Activated naive CD4-positive, alpha-beta T cell treated with anti-CD3 and anti-CD28 coated beads for 36 hours (primary cell): ENCODE results near the gene STX16. TPM values are rescaled to one million over a fixed set of nuclear protein-coding genes. Genes with fewer than 3 reads are reported as not detected.

Source experiments
- CTCF ChIA-PET: fragments of 350-600 bp; sonication (Branson Sonifier 250); formaldehyde crosslinking; loops from one replicate; lab custom pipeline; 2021; ENCODE audit warnings: antibody characterized with exemption; lab: Charles Lee
- DNase-seq: peaks from one replicate; pipeline ENCODE4 v3.0.0-alpha.2; 2020
- H3K27ac Mint-ChIP-seq: one replicate; pipeline ENCODE4 v1.8.0; 2021; ENCODE audit warnings: mild to moderate bottlenecking, mixed read lengths
- H3K27me3 Mint-ChIP-seq: one replicate; pipeline ENCODE4 v1.8.0; 2021; ENCODE audit warnings: low read depth, mixed read lengths
- H3K36me3 Mint-ChIP-seq: one replicate; pipeline ENCODE4 v1.8.0; 2021; ENCODE audit warnings: low read depth, mixed read lengths
- H3K4me1 Mint-ChIP-seq: one replicate; pipeline ENCODE4 v1.8.0; 2021; ENCODE audit warnings: low read depth, mixed read lengths
- H3K4me3 Mint-ChIP-seq: one replicate; pipeline ENCODE4 v1.8.0; 2021; ENCODE audit warnings: mild to moderate bottlenecking, moderate library complexity, mixed read lengths
- H3K9me3 Mint-ChIP-seq: one replicate; pipeline ENCODE4 v1.8.0; 2021; ENCODE audit warnings: mixed read lengths
- intact Hi-C: fragments of 100-400 bp; cut with micrococcal nuclease; formaldehyde crosslinking; loops from one replicate; pipeline ENCODE4 v1.15.1; 2023
- total RNA-seq, 2 experiments: library from RNA; stranded (reverse); gene quantifications; one replicate each; pipeline ENCODE4 v1.2.3, GENCODE V29; 2021

The STX16 gene
- total RNA-seq, 2 experiments from 2014 or later: 127 TPM

DNA sequence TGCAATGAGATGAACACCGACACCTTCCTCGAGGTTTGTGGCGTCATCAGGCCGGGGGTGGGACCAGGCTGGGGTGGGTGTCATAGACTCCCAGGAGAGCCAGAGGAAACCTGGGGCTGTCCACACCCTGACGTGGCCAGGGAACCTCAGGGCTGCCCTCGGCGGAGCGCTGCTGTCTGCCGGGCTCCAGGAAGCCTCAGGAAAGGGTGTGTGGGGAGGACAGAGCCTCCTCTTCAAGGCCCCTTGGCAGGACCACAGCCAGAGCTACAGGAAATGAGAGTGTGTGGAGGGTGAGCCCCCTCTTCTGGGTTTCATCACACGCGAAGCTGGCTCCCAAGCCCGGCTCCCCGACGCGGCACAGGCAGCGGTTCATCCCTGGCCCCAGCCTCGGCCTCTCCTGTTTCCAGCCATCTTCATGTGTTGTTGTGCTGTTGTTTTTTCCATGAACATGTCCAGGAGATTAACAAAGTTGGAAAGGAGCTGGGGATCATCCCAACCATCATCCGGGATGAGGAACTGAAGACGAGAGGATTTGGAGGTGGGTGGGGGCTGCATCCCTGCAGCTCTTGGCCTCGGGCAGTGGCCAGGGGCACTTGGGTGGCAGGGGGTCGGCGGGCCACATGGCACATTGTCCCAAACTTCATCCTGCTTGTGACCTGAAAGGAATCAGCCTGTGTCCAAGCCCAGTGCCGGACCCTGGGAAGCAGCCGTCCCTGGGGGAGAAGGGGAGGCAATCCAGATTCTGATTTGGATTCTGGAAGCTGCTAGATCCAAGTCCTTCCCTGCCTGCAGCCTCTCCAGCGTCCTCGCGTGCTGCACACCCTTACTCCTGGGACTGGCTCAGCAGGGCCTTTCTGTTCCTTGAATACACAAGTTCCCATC lies 47.9 kb downstream of the STX16 start:
- H3K27me3 Mint-ChIP-seq: no peaks in the 10 kb centered on the region
- H3K27ac Mint-ChIP-seq: no peak overlapping the region

DNA sequence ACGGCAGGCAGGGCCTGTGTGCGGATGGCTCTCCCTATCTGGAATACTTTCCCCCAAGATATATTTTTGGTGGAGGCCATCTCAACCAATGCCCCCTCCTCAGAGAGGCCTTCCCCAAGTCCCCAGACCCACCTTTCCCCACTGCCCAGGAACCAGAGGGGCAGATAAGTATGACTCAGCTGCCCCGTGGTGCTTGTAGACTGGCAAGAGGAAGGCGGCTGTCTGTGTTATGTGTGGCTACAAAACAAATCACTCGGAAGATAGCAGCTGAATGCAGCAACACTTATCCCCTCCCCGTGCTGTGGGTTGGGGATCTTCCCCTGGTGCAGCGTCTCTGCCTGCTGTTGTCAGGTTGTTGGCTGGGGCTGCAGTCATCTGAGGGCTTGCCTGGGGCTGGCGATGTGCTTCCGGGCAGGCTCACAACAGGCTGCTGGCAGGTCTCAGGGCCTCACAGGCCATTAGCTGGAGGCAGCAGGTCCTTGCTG lies 48.6 kb downstream of the STX16 start:
- no peak overlapping the region for H3K27ac Mint-ChIP-seq
- CTCF ChIA-PET: no interaction called here
- DNase-seq: peak; percentile 0

More for the DNA sequence above, 47.9 kb downstream of the STX16 start:
- Mint-ChIP-seq H3K9me3 (no peaks in the 10 kb centered on the region), H3K4me3 (no peak overlapping the region), H3K36me3 (peaks cover 16% of the 10 kb centered on the region), H3K4me1 (peaks cover 5% of the 10 kb centered on the region)
- intact Hi-C loops: no loop called here
- DNase-seq: peak; percentile 0
- CTCF ChIA-PET: no interaction called here

DNA sequence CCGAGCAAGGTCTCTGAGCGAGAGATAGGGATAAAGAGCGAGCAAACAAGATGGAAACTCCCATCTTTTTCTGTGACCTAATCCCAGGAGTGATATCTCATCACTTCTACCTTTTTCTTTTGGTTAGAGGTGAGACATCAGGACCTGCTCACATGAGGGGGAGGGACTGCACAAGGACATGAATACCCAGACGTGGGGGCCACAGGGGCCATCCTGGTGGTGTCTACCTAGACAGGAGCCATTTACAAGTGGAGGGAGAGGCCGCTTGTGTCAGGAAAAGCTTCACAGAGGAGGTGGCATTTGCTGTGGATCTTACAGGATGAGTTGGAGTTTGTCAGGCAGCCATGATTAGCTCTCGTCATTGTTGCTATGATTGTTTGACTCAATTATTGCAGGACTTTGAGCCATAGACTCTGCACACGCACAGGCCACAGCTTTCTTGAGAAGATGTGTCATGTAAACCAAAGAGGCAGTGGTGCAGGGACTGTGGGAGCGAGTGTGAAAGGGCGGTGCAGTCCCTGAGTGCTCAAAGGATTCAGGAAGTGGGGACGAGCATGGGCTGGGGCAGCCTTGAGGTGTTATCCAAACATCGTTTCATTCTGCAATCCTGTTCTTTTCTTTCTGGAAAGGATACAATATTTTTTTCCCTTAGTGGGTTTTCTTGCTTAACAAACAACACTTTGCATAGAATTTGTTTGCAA lies 49.2 kb downstream of the STX16 start:
- Mint-ChIP-seq H3K4me3 (no peak overlapping the region), H3K4me1 (no peaks in the 10 kb centered on the region), H3K9me3 (no peaks in the 10 kb centered on the region), H3K36me3 (peaks cover 18% of the 10 kb centered on the region), H3K27ac (no peak overlapping the region), H3K27me3 (no peaks in the 10 kb centered on the region)
- DNase-seq: peak; percentile 3
- CTCF ChIA-PET: no interaction called here
- intact Hi-C loops: no loop called here

More for the DNA sequence above, 48.6 kb downstream of the STX16 start:
- no peaks in the 10 kb centered on the region for H3K27me3 Mint-ChIP-seq
- peaks cover 18% of the 10 kb centered on the region for H3K36me3 Mint-ChIP-seq
- H3K4me1 Mint-ChIP-seq: no peaks in the 10 kb centered on the region
- no peaks in the 10 kb centered on the region for H3K9me3 Mint-ChIP-seq
- H3K4me3 Mint-ChIP-seq: no peak overlapping the region
- intact Hi-C loops: no loop called here

DNA sequence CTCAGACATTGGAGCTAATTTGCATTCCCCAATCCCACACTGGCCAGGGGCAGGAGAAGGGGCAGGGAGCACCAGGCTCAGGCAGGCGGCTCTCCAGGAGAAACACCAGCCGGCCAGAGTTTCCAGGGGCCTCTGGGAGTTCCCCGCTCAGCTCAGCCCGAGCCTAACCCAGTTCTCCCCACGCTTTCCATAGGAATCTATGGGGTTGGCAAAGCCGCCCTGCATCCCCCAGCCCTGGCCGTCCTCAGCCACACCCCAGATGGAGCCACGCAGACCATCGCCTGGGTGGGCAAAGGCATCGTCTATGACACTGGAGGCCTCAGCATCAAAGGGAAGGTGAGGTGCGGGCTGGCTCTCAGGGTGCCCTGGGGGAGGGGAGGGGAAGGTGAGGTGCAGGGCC lies 49.7 kb downstream of the STX16 start:
- Mint-ChIP-seq H3K4me3 (no peak overlapping the region), H3K4me1 (no peaks in the 10 kb centered on the region), H3K36me3 (peaks cover 18% of the 10 kb centered on the region), H3K27me3 (no peaks in the 10 kb centered on the region), H3K9me3 (no peaks in the 10 kb centered on the region), H3K27ac (no peak overlapping the region)
- CTCF ChIA-PET: no interaction called here
- intact Hi-C loops: no loop called here
- peak; percentile 1 for DNase-seq

DNA sequence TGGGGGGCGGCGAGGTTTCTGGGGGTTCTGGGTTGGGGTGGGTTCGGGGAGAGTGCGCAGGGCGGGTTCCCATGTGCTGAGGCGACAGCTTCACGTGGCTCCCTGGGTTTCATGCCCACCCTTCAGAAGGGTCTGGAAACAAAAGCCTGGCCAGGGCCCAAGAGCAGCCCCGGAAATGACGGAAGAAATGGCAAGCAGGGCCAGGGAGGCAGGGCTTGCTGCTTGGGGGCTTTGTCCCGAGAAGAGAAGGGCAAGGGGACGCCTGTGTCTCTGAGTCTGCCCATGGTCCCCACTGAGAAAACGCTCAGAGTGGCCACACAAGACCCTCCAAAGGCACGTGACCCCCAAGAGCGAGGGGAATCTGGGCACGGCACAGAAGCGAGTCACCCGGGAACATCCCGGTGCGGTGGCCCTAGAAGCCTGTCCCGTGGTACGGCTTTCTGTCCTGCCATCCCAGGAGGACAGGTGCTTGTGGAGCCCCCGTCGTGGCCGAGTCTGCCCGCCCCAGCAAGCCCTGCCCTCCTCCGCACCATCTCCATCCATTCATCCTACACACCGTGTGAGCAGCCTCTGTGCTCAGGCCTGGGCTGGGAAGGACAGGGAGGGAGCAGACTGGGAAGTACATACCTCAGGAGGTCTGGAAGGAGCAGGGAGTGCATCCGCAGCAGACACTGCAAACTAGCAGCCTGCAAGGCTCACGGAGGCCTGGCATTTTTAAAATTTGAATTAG lies 50.5 kb downstream of the STX16 start:
- intact Hi-C loops: no loop called here
- no peaks in the 10 kb centered on the region for H3K27me3 Mint-ChIP-seq
- peaks cover 18% of the 10 kb centered on the region for H3K36me3 Mint-ChIP-seq
- no peak for DNase-seq
- H3K9me3 Mint-ChIP-seq: no peaks in the 10 kb centered on the region
- no peak overlapping the region for H3K4me3 Mint-ChIP-seq
- H3K4me1 Mint-ChIP-seq: no peaks in the 10 kb centered on the region
- CTCF ChIA-PET: interaction anchor here (0.7 kb wide), 1 partner anchor 347 kb away, joined by 6 read pairs; no protein-coding TSS in a partner anchor
- no peak overlapping the region for H3K27ac Mint-ChIP-seq

DNA sequence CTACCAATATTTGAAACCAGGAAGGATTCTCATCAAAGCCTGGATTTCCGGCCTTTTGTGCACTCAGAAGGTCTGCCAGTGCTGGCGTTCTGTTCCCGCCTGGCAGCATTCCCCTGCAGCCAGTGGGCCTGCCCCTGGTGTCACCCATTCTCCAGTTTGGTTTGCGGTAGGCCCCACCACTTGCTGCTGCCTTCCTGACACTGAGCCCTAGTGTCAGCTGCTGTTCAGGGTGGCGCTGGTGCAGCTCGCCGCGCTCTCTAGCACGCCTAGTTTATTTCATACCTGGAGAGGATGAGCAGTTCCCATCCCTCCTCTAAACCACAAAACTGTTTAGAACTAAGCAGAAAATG lies 51.1 kb downstream of the STX16 start:
- Mint-ChIP-seq H3K27ac (no peak overlapping the region), H3K36me3 (peaks cover 14% of the 10 kb centered on the region), H3K9me3 (no peaks in the 10 kb centered on the region), H3K4me3 (no peak overlapping the region), H3K4me1 (no peaks in the 10 kb centered on the region), H3K27me3 (no peaks in the 10 kb centered on the region)
- intact Hi-C loops: no loop called here
- CTCF ChIA-PET: interaction anchor here (0.7 kb wide), 1 partner anchor 348 kb away, joined by 6 read pairs; no protein-coding TSS in a partner anchor
- DNase-seq: no peak

DNA sequence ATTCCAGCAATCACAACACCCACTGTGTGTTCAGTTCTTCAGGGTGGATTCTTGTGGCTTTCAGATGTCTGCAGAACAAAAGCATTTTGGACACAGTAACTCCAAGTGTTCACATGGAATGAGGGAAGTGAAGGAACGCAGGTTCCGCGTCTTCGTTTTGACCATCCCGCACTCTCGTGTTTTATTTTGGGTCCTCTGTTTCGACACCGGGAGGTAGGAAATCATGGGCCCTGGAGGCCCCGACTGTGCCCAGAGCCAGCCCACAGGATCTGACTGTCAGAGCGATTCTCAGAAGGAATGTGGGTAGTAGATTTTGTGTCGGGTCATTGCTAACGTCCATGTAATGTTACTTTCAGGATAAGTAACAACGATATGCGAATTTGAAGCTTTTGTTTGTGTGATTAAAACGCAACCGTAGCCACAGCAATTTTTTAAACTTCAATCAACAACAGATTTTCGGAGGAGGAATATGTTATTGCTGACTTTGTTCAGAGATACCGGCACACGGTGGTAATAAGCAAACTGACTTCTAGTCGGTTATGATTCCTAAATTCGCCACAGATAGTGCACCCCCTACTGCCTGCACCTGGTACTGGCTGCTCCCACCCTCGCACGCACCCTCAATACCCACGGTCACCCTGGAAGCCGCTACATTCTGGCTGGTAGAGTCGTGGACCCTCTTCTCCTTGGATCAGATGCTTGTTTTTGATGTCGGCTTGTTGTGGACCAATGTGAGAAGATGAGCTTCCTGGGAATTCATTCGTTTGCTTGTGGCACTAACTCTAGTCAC lies 52.0 kb downstream of the STX16 start:
- DNase-seq: peak; percentile 46
- Mint-ChIP-seq H3K27ac (no peak overlapping the region), H3K4me3 (no peak overlapping the region), H3K36me3 (peaks cover 14% of the 10 kb centered on the region), H3K9me3 (no peaks in the 10 kb centered on the region), H3K4me1 (no peaks in the 10 kb centered on the region), H3K27me3 (no peaks in the 10 kb centered on the region)
- intact Hi-C loops: no loop called here
- CTCF ChIA-PET: interaction anchor here (0.7 to 0.9 kb wide), 2 partner anchors 9 to 102 kb away, joined by 3 read pairs; no protein-coding TSS in a partner anchor

DNA sequence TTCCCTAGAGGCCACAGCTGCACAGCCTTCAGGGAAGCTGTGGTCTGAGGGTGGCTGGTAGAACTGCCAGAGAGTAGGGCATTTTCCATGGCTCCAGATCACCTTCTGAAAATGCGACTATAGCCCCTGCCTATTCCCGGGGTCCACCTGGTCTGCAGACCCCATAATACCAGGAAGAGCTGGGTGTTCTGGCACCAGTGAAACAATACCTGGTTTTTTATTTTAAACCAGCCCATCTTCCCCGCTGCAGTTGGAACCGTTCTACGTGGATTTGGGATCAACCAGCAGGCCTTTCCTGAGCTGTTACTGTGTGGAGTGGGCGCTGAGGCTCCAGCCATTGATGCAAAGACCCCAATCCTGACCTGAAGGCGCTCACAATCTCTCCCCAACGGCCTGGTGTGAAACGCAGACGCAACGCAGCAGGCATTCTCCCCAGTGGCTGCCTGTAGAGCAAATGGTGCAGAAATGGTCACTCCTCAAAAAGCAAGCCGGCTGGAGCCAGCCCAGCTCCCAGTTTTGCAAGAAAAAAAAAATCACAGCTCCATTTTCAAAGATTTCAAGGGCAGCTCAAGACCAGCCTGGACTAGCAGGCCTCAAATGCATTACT lies 52.8 kb downstream of the STX16 start:
- H3K4me1 Mint-ChIP-seq: no peaks in the 10 kb centered on the region
- CTCF ChIA-PET: interaction anchor here (0.9 to 2.0 kb wide), 2 partner anchors 8 to 9 kb away, joined by 3 to 12 read pairs; no protein-coding TSS in a partner anchor
- no peak overlapping the region for H3K27ac Mint-ChIP-seq
- H3K4me3 Mint-ChIP-seq: no peak overlapping the region
- H3K36me3 Mint-ChIP-seq: peaks cover 14% of the 10 kb centered on the region
- intact Hi-C loops: no loop called here
- H3K9me3 Mint-ChIP-seq: no peaks in the 10 kb centered on the region
- no peak for DNase-seq
- no peaks in the 10 kb centered on the region for H3K27me3 Mint-ChIP-seq

DNA sequence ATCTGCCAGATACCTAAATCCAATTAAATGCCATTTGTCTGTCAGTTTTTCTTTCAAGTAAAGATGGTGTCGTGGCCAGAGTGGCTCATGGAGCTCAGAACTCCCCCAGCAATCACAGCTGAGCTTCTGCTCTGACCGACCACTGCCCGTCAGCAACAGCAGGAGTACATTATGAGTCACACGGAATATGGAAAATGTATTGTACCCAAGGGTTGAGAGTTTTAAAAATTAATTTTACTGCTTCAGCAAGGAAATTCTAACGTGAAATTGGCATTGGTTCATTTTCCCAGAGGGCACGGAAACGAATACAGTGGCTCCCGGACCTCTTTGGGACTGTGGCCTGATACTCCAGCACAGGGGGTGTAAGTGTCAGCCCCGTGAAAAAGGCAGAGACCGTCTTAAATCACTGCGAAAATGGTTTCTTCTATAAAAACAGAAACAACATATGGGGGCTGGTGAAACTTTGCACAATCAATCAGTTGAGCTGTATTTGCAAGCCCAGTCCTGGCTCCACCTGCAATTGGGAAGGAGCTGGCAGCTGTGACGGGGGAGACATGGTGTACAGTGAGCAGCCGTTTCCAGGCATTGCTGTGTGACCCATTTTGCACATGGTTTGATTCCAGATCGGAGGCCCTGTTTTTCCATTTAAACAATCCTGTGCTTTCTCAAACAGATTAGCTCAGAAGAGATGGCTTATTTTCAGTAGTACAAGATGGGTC lies 54.3 kb downstream of the STX16 start:
- Mint-ChIP-seq H3K9me3 (no peaks in the 10 kb centered on the region), H3K36me3 (peaks cover 14% of the 10 kb centered on the region), H3K27me3 (no peaks in the 10 kb centered on the region), H3K27ac (no peak overlapping the region), H3K4me3 (no peak overlapping the region), H3K4me1 (no peaks in the 10 kb centered on the region)
- no peak for DNase-seq
- CTCF ChIA-PET: interaction anchor here (2.0 kb wide), 1 partner anchor 11 kb away, joined by 12 read pairs; no protein-coding TSS in a partner anchor
- intact Hi-C loops: no loop called here

DNA sequence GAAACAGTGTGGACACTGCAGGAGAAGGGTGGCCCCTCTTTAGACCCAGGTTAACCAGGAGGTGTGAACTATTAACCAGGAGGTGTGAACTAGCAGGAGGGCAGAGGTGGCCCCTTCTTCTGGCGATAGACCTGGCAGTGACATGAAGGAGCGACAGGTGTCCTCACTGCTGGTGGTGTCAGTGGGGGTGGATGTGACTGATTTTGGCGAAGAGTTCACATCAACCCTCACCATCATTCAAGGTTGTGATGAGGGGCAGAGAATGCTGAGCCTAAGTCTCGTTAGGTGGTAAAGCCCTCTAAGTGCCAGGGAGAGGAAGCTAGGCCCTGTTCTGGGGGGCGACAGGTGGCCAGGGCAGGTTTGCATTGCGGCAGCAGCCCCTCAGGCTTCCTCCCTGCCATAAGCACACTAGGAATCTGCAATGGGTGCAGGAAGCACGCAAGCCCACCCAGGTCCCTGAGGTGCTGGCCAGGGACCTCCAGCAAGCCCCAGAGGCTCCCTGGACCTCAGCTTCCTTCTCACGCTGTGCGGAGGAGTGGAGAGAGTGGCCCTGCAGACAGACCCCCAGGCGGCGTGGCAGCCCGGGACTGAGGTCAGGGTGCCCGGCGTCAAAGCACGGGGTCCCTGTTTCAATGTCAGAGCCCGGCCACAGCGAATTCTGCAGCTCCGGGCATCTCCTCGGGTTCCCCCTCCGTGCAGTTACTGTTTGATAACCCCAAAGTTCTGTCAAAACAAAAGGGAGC lies 55.2 kb downstream of the STX16 start:
- Mint-ChIP-seq H3K27ac (no peak overlapping the region), H3K4me3 (no peak overlapping the region), H3K27me3 (no peaks in the 10 kb centered on the region), H3K4me1 (no peaks in the 10 kb centered on the region), H3K9me3 (no peaks in the 10 kb centered on the region), H3K36me3 (peaks cover 13% of the 10 kb centered on the region)
- no peak for DNase-seq
- CTCF ChIA-PET: interaction anchor here (2.0 kb wide), 1 partner anchor 12 kb away, joined by 12 read pairs; no protein-coding TSS in a partner anchor
- intact Hi-C loops: no loop called here
